KMS-11 (cell line): ENCODE measurements around the gene PCDHGA11.
A peak's percentile ranks its signal among the peaks of the same experiment; 100 is the strongest.

Experiments used
- H2AFZ ChIP-seq: fragments of 200-600 bp; sonication (generic); 2 replicates; pipeline ENCODE4 v1.6.1; 2016; ENCODE audit warnings: antibody characterized with exemption, mixed run types, low read depth
- H3K27ac ChIP-seq: fragments of 200-600 bp; sonication (generic); 2 replicates; pipeline ENCODE4 v1.6.1; 2016; ENCODE audit warnings: mild to moderate bottlenecking, mixed run types
- H3K27me3 ChIP-seq: fragments of 200-600 bp; sonication (generic); 2 replicates; pipeline ENCODE4 v1.6.1; 2017; ENCODE audit warnings: mild to moderate bottlenecking, low read depth, mixed run types, moderate library complexity; ENCODE audit not compliant: insufficient read depth
- H3K36me3 ChIP-seq: fragments of 200-600 bp; sonication (generic); 2 replicates; pipeline ENCODE4 v1.6.1; 2017; ENCODE audit warnings: mild to moderate bottlenecking, mixed run types; ENCODE audit not compliant: insufficient read depth
- H3K4me1 ChIP-seq: fragments of 200-600 bp; sonication (generic); 2 replicates; pipeline ENCODE4 v1.6.1; 2016; ENCODE audit warnings: mild to moderate bottlenecking, low read depth, mixed run types; ENCODE audit not compliant: poor library complexity, severe bottlenecking
- H3K4me2 ChIP-seq: fragments of 200-600 bp; sonication (generic); 2 replicates; pipeline ENCODE4 v1.7.0; 2016; ENCODE audit warnings: mild to moderate bottlenecking, mixed run types
- H3K4me3 ChIP-seq: fragments of 200-600 bp; sonication (generic); IDR thresholded peaks from 2 replicates; pipeline ENCODE4 v1.6.1; 2017; ENCODE audit warnings: low read depth, low read length, mixed read lengths; ENCODE audit not compliant: insufficient read depth
- H3K79me2 ChIP-seq: fragments of 200-600 bp; sonication (generic); 2 replicates; pipeline ENCODE4 v1.6.1; 2016; ENCODE audit warnings: low read depth, mixed run types; ENCODE audit not compliant: insufficient read depth
- H3K9ac ChIP-seq: fragments of 200-600 bp; sonication (generic); 2 replicates; pipeline ENCODE4 v1.6.1; 2016; ENCODE audit warnings: mild to moderate bottlenecking, mixed run types
- H4K20me1 ChIP-seq: fragments of 200-600 bp; sonication (generic); 2 replicates; pipeline ENCODE4 v1.6.1; 2016; ENCODE audit warnings: mild to moderate bottlenecking, mixed run types; ENCODE audit not compliant: insufficient read depth
- CTCF ChIP-seq: fragments of 200-600 bp; sonication (generic); conservative IDR thresholded peaks from 2 replicates; pipeline ENCODE4 v1.6.1; 2017; ENCODE audit warnings: low read depth, mild to moderate bottlenecking, antibody characterized with exemption, low read length, moderate library complexity, mixed read lengths

The PCDHGA11 gene

GRCh38 chr5:141419074-141419880, 1.6 kb upstream of the PCDHGA11 start:
- Histone ChIP-seq H3K4me1 (no peaks in the 10 kb centered on the region), H3K27ac (no peak overlapping the region), H3K9ac (no peak overlapping the region), H3K27me3 (no peaks in the 10 kb centered on the region), H4K20me1 (no peaks in the 10 kb centered on the region), H3K4me3 (no peak overlapping the region), H3K4me2 (no peak overlapping the region), H3K79me2 (no peaks in the 10 kb centered on the region), H3K36me3 (no peaks in the 10 kb centered on the region), H2AFZ (no peak overlapping the region)
- no peak for TF ChIP-seq CTCF

GRCh38 chr5:141421489-141421855, 621 bp downstream of the PCDHGA11 start:
- Histone ChIP-seq H3K79me2 (no peaks in the 10 kb centered on the region), H3K4me2 (no peak overlapping the region; the same call in 1 of the 2 replicates), H3K9ac (no peak overlapping the region), H3K27me3 (no peaks in the 10 kb centered on the region), H2AFZ (peak overlapping the region; percentile 67; the same call in 1 of the 2 replicates), H3K4me3 (no peak overlapping the region), H3K36me3 (no peaks in the 10 kb centered on the region), H4K20me1 (no peaks in the 10 kb centered on the region), H3K4me1 (no peaks in the 10 kb centered on the region), H3K27ac (no peak overlapping the region)
- no peak for TF ChIP-seq CTCF

- Histone ChIP-seq H3K4me3 (no peak overlapping the region), H3K36me3 (no peaks in the 10 kb centered on the region)
Measured at GRCh38 chr5:141422742-141423291, 2.0 kb downstream of the PCDHGA11 start.

GRCh38 chr5:141427783-141428426, 7.1 kb downstream of the PCDHGA11 start:
- no peaks in the 10 kb centered on the region for H3K27me3 ChIP-seq
- no peak overlapping the region for H3K4me3 ChIP-seq
- H3K4me1 ChIP-seq, result no peaks in the 10 kb centered on the region
- no peak overlapping the region for H3K9ac ChIP-seq
- TF ChIP-seq CTCF, result no peak
- H3K27ac ChIP-seq, result no peak overlapping the region
- H4K20me1 ChIP-seq, result no peaks in the 10 kb centered on the region
- no peaks in the 10 kb centered on the region for H3K79me2 ChIP-seq
- H2AFZ ChIP-seq, result no peak overlapping the region
- H3K4me2 ChIP-seq, result no peak overlapping the region
- H3K36me3 ChIP-seq, result no peaks in the 10 kb centered on the region

More at GRCh38 chr5:141422742-141423291, 2.0 kb downstream of the PCDHGA11 start:
- Histone ChIP-seq H3K9ac (no peak overlapping the region), H3K4me1 (no peaks in the 10 kb centered on the region), H3K27ac (no peak overlapping the region), H3K4me2 (no peak overlapping the region), H4K20me1 (no peaks in the 10 kb centered on the region), H3K27me3 (no peaks in the 10 kb centered on the region), H2AFZ (no peak overlapping the region), H3K79me2 (no peaks in the 10 kb centered on the region)
- TF ChIP-seq CTCF, result no peak
